Thoracic aorta (tissue), 2 donors: ENCODE results near the gene SLC25A1. TPM values are rescaled to one million over a fixed set of nuclear protein-coding genes. Genes with fewer than 3 reads are reported as not detected.

Experiments used
- ATAC-seq: fragments of 150-250 bp; one replicate; pipeline ENCODE4 v1.8.0; 2017; ENCODE audit warnings: low read depth; ENCODE audit not compliant: insufficient number of reproducible peaks, low FRiP score
- DNase-seq: peaks from one replicate; pipeline ENCODE4 v3.0.0-alpha.2; 2020; ENCODE audit warnings: low spot score
- H3K27ac ChIP-seq, 2 donors: fragments of 200-600 bp; sonication (generic); 1 replicate in 1 of 2; 2 replicates in 1 of 2; pipeline ENCODE4 v1.5.1; 2016; ENCODE audit warnings: mild to moderate bottlenecking in 2 of 2, moderate library complexity in 2 of 2
- H3K27me3 ChIP-seq: fragments of 200-600 bp; sonication (generic); replicated peaks from 2 replicates; pipeline ENCODE4 v1.6.0; 2016; ENCODE audit warnings: mild to moderate bottlenecking; ENCODE audit not compliant: insufficient read depth
- H3K36me3 ChIP-seq: fragments of 200-600 bp; sonication (generic); one replicate; pipeline ENCODE4 v1.5.1; 2016
- H3K4me1 ChIP-seq, 2 donors: fragments of 200-600 bp; sonication (generic); 1 replicate in 1 of 2; 2 replicates in 1 of 2; pipeline versions ENCODE4 v1.5.1 to v1.6.0; 2016; ENCODE audit warnings: low read depth in 2 of 2, mild to moderate bottlenecking in 1 of 2; ENCODE audit not compliant: control insufficient read depth in 1 of 2
- H3K4me3 ChIP-seq: fragments of 200-600 bp; sonication (generic); 2 replicates; pipeline ENCODE4 v1.5.1; 2016; ENCODE audit warnings: mild to moderate bottlenecking
- H3K9me3 ChIP-seq: fragments of 200-600 bp; sonication (generic); 2 replicates; pipeline ENCODE4 v1.5.1; 2016
- total RNA-seq, 2 donors: library from RNA; depleted of rRNA; stranded (reverse); fragments of >200 nt; gene quantifications; one replicate each; pipeline versions ENCODE4 v1.1.0 to v1.2.3, GENCODE V29; 2016
- TF ChIP-seq, protein P1 (sequence below): fragments of 200-600 bp; sonication (generic); IDR thresholded peaks from one replicate; pipeline ENCODE4 v1.5.1; 2019; ENCODE audit warnings: antibody characterized with exemption

The SLC25A1 gene
- total RNA-seq, 2 donors from 2014 or later: 26.2 to 65.1 TPM

DNA sequence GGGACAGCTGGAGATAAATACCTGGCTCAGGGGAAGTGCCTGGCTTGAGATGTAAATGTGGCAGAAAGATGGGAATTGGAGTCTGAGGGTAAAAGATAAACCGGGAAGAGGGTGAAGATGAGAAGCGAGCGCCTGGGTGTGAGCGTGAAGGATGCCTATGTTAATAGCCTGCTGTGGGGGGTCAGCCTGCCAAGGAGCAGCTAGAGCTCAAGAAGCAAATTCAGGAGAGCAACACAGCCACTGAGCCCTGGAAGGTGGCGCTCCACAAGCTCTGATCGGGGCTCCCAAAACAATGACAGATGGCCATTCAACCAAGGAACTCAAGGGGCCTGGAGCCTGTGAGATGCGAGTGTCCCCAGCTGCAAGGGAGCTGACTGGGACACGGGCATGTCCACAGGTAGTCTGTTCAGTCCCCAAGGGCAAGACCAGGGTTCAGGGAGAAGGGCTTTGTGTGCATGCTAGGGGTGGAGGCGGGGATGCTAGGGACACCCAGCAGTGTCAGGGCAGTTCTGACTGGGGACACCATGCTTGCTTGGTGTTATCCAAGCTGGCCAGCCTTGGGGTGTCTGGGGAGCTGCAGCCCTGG is 31.2 kb downstream of the SLC25A1 start:
- H3K27ac ChIP-seq: no peak overlapping the region

DNA sequence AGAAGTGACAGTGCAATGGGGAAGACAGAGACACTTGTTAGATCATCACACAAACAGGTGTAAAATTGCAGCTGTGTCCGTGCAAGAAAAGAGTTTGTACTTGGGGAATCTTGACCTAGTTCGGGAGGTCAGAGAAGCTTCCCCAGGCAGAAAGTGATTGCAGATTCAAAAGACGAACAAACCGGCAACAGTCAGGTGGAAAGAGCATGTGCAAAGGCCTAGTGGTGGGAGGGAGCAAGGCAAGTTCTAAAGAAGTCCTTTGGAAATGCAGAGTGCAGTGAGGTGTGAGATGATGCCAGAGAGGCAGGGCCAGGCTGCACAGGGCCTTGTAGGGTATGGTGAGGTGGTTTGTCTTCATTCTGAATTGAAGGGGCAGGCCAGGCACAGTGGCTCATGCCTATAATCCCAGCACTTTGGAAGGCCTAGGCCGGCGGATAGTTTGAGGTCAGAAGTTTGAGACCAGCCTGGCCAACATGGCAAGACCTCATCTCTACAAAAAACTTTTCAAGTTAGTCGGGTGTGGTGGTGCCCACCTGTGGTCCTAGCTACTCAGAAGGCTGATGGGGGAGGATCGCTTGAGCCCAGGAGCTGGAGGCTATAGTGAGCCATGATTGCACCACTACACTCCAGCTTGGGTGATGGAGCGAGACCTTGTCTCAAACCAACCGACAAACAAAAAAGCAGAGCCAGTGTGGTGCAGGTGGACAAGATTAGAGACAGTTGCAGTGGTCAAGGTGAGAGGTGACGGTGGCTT is 32.1 kb downstream of the SLC25A1 start:
- DNase-seq: no peak
- Histone ChIP-seq H3K9me3 (no peaks in the 10 kb centered on the region), H3K27ac (no peak overlapping the region), H3K27me3 (peaks cover 9% of the 10 kb centered on the region), H3K4me3 (no peak overlapping the region), H3K4me1 (peaks cover 8 to 19% of the 10 kb centered on the region in 2 donors), H3K36me3 (peaks cover 12% of the 10 kb centered on the region)
- TF ChIP-seq, protein P1, sequence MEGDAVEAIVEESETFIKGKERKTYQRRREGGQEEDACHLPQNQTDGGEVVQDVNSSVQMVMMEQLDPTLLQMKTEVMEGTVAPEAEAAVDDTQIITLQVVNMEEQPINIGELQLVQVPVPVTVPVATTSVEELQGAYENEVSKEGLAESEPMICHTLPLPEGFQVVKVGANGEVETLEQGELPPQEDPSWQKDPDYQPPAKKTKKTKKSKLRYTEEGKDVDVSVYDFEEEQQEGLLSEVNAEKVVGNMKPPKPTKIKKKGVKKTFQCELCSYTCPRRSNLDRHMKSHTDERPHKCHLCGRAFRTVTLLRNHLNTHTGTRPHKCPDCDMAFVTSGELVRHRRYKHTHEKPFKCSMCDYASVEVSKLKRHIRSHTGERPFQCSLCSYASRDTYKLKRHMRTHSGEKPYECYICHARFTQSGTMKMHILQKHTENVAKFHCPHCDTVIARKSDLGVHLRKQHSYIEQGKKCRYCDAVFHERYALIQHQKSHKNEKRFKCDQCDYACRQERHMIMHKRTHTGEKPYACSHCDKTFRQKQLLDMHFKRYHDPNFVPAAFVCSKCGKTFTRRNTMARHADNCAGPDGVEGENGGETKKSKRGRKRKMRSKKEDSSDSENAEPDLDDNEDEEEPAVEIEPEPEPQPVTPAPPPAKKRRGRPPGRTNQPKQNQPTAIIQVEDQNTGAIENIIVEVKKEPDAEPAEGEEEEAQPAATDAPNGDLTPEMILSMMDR: no peak
- ATAC-seq: no peak

More for the DNA sequence above, 31.2 kb downstream of the SLC25A1 start:
- H3K36me3 ChIP-seq: peaks cover 4% of the 10 kb centered on the region
- no peak for ATAC-seq
- H3K27me3 ChIP-seq: peaks cover 11% of the 10 kb centered on the region
- no peak for DNase-seq
- H3K4me3 ChIP-seq: no peak overlapping the region
- no peaks in the 10 kb centered on the region for H3K9me3 ChIP-seq
- H3K4me1 ChIP-seq: peaks cover 8 to 19% of the 10 kb centered on the region in 2 donors
- TF ChIP-seq, protein P1: no peak

DNA sequence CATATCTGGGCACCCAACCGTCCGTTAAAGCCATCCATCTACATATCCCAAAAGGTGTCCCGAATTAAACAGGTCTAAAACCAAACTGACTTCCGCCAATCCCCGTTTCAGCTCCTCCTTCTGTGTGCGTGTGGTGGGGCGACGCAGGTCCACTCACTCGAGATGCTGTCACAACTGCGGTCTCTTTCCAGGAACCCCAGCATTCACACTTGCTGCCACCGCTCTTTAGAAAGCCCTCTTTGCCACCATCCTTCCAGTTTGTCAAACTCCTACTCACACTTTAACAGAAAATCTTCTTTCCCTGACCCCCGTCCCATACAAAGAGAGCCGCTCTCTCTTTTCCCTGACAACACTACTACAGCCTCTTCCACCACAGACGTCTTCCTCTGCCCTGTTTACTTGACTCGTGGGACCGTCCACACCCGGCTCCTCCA is 34.6 kb downstream of the SLC25A1 start:
- H3K4me3 ChIP-seq: peak overlapping the region; percentile 100
- H3K27me3 ChIP-seq: no peaks in the 10 kb centered on the region
- peaks cover 32% of the 10 kb centered on the region for H3K36me3 ChIP-seq
- ATAC-seq: no peak
- peaks cover 5 to 13% of the 10 kb centered on the region in 2 donors for H3K4me1 ChIP-seq
- TF ChIP-seq, protein P1: no peak
- H3K9me3 ChIP-seq: no peaks in the 10 kb centered on the region
- DNase-seq: no peak
- H3K27ac ChIP-seq: peak overlapping the region; percentile 64 to 79

DNA sequence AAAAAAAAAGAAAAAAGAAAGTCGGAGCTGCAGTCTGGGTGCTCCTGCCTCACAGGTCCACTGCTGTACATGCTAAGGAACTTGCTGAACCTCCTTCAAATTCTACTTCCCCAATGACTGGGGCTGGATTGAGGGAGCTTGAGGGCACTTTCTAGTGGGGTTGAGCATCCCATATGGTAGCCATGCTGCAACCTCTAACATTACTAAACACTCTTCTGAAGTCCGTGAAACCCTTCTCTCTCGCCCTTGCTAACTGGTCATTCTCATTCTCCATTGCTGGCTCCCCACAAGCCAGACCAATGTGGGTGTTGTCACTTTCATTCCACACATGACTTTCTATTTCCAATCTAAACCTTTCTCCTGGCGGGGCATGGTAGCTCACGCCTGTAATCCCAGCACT is 35.3 kb downstream of the SLC25A1 start:
- H3K9me3 ChIP-seq: no peaks in the 10 kb centered on the region
- DNase-seq (no peak), ATAC-seq (no peak)
- H3K4me1 ChIP-seq: peaks cover 5 to 11% of the 10 kb centered on the region in 2 donors
- H3K4me3 ChIP-seq: peak overlapping the region; percentile 100
- H3K27me3 ChIP-seq: no peaks in the 10 kb centered on the region
- no peak overlapping the region for H3K27ac ChIP-seq
- TF ChIP-seq, protein P1: no peak
- peaks cover 40% of the 10 kb centered on the region for H3K36me3 ChIP-seq

DNA sequence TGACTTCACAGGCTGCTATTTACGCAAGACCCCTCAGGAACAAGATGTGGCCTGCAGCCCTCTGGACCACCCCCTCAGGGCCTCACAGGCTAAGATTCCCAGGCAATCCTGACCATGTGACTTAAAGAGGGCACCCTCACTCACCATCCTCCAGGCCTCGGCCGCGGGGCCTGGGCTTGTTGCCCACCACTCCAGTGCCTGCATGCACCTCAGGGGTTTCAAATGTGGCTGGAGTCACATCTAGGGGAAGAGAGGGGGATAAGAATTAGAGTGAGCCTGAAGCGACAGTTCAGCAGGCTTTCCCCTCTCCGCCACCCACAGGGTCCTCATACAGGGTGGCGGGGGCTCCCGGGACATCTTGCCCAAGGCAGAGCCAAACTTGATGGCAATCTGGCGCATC is 36.1 kb downstream of the SLC25A1 start:
- Histone ChIP-seq H3K4me1 (peaks cover 5 to 11% of the 10 kb centered on the region in 2 donors), H3K4me3 (no peak overlapping the region), H3K27ac (no peak overlapping the region), H3K36me3 (peaks cover 48% of the 10 kb centered on the region), H3K27me3 (no peaks in the 10 kb centered on the region), H3K9me3 (no peaks in the 10 kb centered on the region)
- no peak for ATAC-seq
- DNase-seq: no peak
- TF ChIP-seq, protein P1: no peak
